ENCODE measurements around the gene RPS15.

DNA sequence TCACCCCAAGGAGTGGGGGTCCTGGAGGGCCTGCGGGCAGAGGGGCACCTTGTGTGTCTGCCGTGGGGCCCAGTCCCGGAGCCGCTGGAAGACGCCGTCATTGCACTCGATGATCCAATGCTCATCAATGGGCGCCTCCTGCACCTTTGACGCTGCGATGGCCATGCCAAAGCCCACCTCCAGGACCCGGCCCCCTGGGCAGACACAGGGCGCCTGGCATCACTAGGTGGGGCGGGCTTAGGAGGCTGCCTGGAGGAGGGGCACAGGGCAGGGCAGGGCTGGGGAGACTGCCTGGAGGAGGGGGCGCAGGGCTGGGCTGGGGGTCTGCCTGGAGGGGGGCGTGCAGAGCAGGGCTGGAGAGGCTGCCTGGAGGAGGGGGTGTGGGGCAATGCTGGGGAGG, 38.5 kb upstream of the RPS15 start:
- TF ChIP-seq TARDBP (IDR thresholded peaks at IDR 0.05) (no peak), BHLHE40 (IDR thresholded peaks at IDR 0.05; ENCODE audit: borderline replicate concordance) (no peak), ARNT (IDR thresholded peaks at IDR 0.05) (no peak)

Measured in HEK293T (cell line).